SK-N-SH (cell line): ENCODE results near the gene TSPAN8. TPM values are rescaled to one million over a fixed set of nuclear protein-coding genes. Genes with fewer than 3 reads are reported as not detected.
"Not testable (repeated sequence)": the region's sequence is repeated elsewhere in the genome, so short reads cannot be mapped to it uniquely, and the experiment has no call there.

Experiments
- CTCF ChIA-PET: fragments of 300-600, 350-600 bp; formaldehyde crosslinking; extraction: SDS; loops from one replicate; lab custom pipeline; 2021; lab: Yijun Ruan, JAX
- POLR2A ChIA-PET: fragments of 350-600 bp; sonication (Branson Sonifier 250); formaldehyde crosslinking; extraction: SDS; loops from one replicate; lab custom pipeline; 2020; ENCODE audit warnings: antibody characterized with exemption, inconsistent platforms; lab: Yijun Ruan, JAX
- DNase-seq: peaks from one replicate; pipeline ENCODE4 v3.0.0; 2012
- H2AFZ ChIP-seq: fragments of 200-600 bp; sonication (generic); 2 replicates; pipeline ENCODE4 v1.8.1; 2016; ENCODE audit warnings: antibody characterized with exemption, mild to moderate bottlenecking, low read depth
- H3F3A ChIP-seq: fragments of 200-600 bp; sonication (generic); replicated peaks from 2 replicates; pipeline ENCODE3; 2016; ENCODE audit warnings: antibody characterized with exemption, mild to moderate bottlenecking; ENCODE audit not compliant: insufficient read depth
- H3K27ac ChIP-seq, 2 experiments: fragments of 200-500 bp in 1 of 2; fragments of 200-600 bp in 1 of 2; sonication (Bioruptor generic) in 1 of 2; sonication (generic), shearing (Covaris generic) in 1 of 2; 2 replicates each; pipeline versions ENCODE4 v1.5.1 to v1.6.1; 2014 to 2016; ENCODE audit warnings: low read depth in 2 of 2, inconsistent platforms in 1 of 2, low read length in 1 of 2, mild to moderate bottlenecking in 1 of 2, mixed read lengths in 1 of 2
- H3K27me3 ChIP-seq: fragments of 200-600 bp; sonication (generic), shearing (Covaris generic); 2 replicates; pipeline ENCODE4 v1.6.1; 2016; ENCODE audit warnings: mixed run types; ENCODE audit not compliant: insufficient read depth
- H3K36me3 ChIP-seq, 2 experiments: fragments of 200-500 bp in 1 of 2; fragments of 200-600 bp in 1 of 2; sonication (Bioruptor generic) in 1 of 2; sonication (generic) in 1 of 2; replicated peaks in 1 of 2; 2 replicates each; pipeline versions ENCODE3 to v1.5.1; 2014 to 2016; ENCODE audit warnings: low read length in 1 of 2, mild to moderate bottlenecking in 1 of 2; ENCODE audit not compliant: insufficient read depth in 2 of 2, control insufficient read depth in 1 of 2
- H3K4me1 ChIP-seq, 2 experiments: fragments of 200-500 bp in 1 of 2; fragments of 200-600 bp in 1 of 2; sonication (Bioruptor generic) in 1 of 2; sonication (generic), shearing (Covaris generic) in 1 of 2; 2 replicates each; pipeline versions ENCODE4 v1.5.1 to v1.6.1; 2014 to 2016; ENCODE audit warnings: low read depth in 1 of 2, low read length in 1 of 2, mixed run types in 1 of 2; ENCODE audit not compliant: insufficient read depth in 2 of 2, control insufficient read depth in 1 of 2
- H3K4me2 ChIP-seq: fragments of 200-600 bp; sonication (generic), shearing (Covaris generic); 2 replicates; pipeline ENCODE4 v1.6.1; 2017; ENCODE audit warnings: mixed run types
- H3K4me3 ChIP-seq, 2 experiments: fragments of 200-500 bp in 1 of 2; fragments of 200-600 bp in 1 of 2; sonication (Bioruptor generic) in 1 of 2; sonication (generic), shearing (Covaris generic) in 1 of 2; 2 replicates each; pipeline versions ENCODE4 v1.5.1 to v1.8.1; 2014 to 2016; ENCODE audit warnings: low read depth in 2 of 2, inconsistent platforms in 1 of 2, low read length in 1 of 2, mild to moderate bottlenecking in 1 of 2, mixed read lengths in 1 of 2, moderate library complexity in 1 of 2
- H3K79me2 ChIP-seq: fragments of 200-600 bp; sonication (generic); 2 replicates; pipeline ENCODE4 v1.8.1; 2017; ENCODE audit warnings: mild to moderate bottlenecking; ENCODE audit not compliant: insufficient read depth
- H3K9ac ChIP-seq: fragments of 200-600 bp; sonication (generic); 2 replicates; pipeline ENCODE4 v1.6.1; 2017; ENCODE audit warnings: mixed run types
- H3K9me2 ChIP-seq: fragments of 200-600 bp; sonication (generic); 2 replicates; pipeline ENCODE4 v1.6.1; 2017; ENCODE audit warnings: mixed run types
- H3K9me3 ChIP-seq: fragments of 200-600 bp; sonication (generic); 2 replicates; pipeline ENCODE4 v1.6.1; 2017; ENCODE audit warnings: mixed run types, mild to moderate bottlenecking, moderate library complexity
- H4K20me1 ChIP-seq: fragments of 200-600 bp; sonication (generic); 2 replicates; pipeline ENCODE4 v1.6.1; 2017; ENCODE audit warnings: mild to moderate bottlenecking, mixed run types; ENCODE audit not compliant: insufficient read depth
- NRF1 ChIP-seq: IDR thresholded peaks from 2 replicates; pipeline ENCODE4 v1.6.1; 2012; ENCODE audit warnings: low read depth, mild to moderate bottlenecking, low read length
- RXRA ChIP-seq: IDR thresholded peaks from 2 replicates; pipeline ENCODE4 v1.4.0; 2012; ENCODE audit warnings: low read depth, mild to moderate bottlenecking, borderline replicate concordance
- TCF12 ChIP-seq: IDR thresholded peaks from 2 replicates; pipeline ENCODE4 v1.4.0; 2012
- YY1 ChIP-seq: IDR thresholded peaks from 2 replicates; pipeline ENCODE4 v1.4.0; 2012; ENCODE audit warnings: low read depth, mild to moderate bottlenecking
- WGBS: methylation state at CpG from one replicate; pipeline ENCODE4 v1.1.6; 2017; ENCODE audit warnings: low lambda C conversion rate; 5-methylcytosine and 5-hydroxymethylcytosine counted together
- polyA plus RNA-seq, 3 experiments: library from polyadenylated mRNA; depleted of rRNA; stranded (reverse); fragments of >200 nt; gene quantifications; 2 replicates each; pipeline ENCODE4 v1.2.3, GENCODE V29; 2012
- TF ChIP-seq, protein P1 (sequence below): fragments of 200-600 bp; sonication (generic); IDR thresholded peaks from 2 replicates; pipeline ENCODE4 v1.6.1; 2017; ENCODE audit warnings: antibody characterized with exemption, mild to moderate bottlenecking, moderate library complexity
- TF ChIP-seq, protein P2 (sequence below): IDR thresholded peaks from 2 replicates; pipeline ENCODE4 v1.4.0; 2012; ENCODE audit warnings: low read depth, borderline replicate concordance

Gene TSPAN8
- polyA plus RNA-seq, 1 of the 3 experiments (the other 2 are of a cell fraction), result 0.31 TPM

DNA sequence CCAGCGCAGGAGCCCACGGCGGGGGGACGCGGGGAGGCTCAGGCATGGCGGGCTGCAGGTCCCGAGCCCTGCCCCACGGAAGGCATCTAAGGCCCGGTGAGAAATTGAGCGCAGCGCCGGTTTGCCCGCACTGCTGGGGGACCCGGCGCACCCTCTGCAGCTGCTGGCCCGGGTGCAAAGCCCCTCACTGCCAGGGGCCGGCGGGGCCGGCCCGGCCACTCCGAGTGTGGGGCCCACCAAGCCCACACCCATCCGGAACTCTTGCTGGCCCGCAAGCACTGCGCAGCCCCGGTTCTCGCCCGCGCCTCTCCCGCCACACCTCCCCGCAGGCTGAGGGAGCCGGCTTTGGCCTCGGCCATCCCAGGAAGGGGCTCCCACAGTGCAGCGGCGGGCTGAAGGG is 8.5 kb upstream of the TSPAN8 start:
- 90% methylated on average over 26 of the region's 34 CpGs for WGBS
- TF ChIP-seq, protein P1, sequence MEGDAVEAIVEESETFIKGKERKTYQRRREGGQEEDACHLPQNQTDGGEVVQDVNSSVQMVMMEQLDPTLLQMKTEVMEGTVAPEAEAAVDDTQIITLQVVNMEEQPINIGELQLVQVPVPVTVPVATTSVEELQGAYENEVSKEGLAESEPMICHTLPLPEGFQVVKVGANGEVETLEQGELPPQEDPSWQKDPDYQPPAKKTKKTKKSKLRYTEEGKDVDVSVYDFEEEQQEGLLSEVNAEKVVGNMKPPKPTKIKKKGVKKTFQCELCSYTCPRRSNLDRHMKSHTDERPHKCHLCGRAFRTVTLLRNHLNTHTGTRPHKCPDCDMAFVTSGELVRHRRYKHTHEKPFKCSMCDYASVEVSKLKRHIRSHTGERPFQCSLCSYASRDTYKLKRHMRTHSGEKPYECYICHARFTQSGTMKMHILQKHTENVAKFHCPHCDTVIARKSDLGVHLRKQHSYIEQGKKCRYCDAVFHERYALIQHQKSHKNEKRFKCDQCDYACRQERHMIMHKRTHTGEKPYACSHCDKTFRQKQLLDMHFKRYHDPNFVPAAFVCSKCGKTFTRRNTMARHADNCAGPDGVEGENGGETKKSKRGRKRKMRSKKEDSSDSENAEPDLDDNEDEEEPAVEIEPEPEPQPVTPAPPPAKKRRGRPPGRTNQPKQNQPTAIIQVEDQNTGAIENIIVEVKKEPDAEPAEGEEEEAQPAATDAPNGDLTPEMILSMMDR, result no peak
- no peak for TF ChIP-seq RXRA
- H3K27me3 ChIP-seq, result no peaks in the 10 kb centered on the region

GRCh38 chr12:71165780-71166179 is 8.0 kb upstream of the TSPAN8 start:
- H3K36me3 ChIP-seq, H3K79me2 ChIP-seq, H3K27ac ChIP-seq, H3K9me3 ChIP-seq, H3F3A ChIP-seq, H3K9me2 ChIP-seq, POLR2A ChIA-PET, H3K4me3 ChIP-seq, DNase-seq, H2AFZ ChIP-seq, H3K4me2 ChIP-seq, H3K9ac ChIP-seq, H3K4me1 ChIP-seq, H4K20me1 ChIP-seq, H3K27me3 ChIP-seq: not testable (repeated sequence)
- WGBS, result 67% methylated on average over 3 of the region's 5 CpGs
- CTCF ChIA-PET, result interaction anchor here (1.3 kb wide), 1 partner anchor 22 kb away, joined by 3 read pairs; no protein-coding TSS in a partner anchor

More for the DNA sequence above, 8.5 kb upstream of the TSPAN8 start:
- Histone ChIP-seq H3K4me2 (no peak overlapping the region), H2AFZ (no peak overlapping the region), H3K9me3 (no peaks in the 10 kb centered on the region), H3K4me3 (no peak overlapping the region), H3K4me1 (no peaks in the 10 kb centered on the region), H3K27ac (no peak overlapping the region), H3K9ac (no peak overlapping the region), H4K20me1 (no peaks in the 10 kb centered on the region), H3K79me2 (no peaks in the 10 kb centered on the region), H3K36me3 (no peaks in the 10 kb centered on the region), H3F3A (no peaks in the 10 kb centered on the region), H3K9me2 (no peaks in the 10 kb centered on the region)
- ChIA-PET CTCF (interaction anchor here (1.3 kb wide), 1 partner anchor 22 kb away, joined by 3 read pairs; no protein-coding TSS in a partner anchor), POLR2A (no interaction called here)
- no peak for DNase-seq

DNA sequence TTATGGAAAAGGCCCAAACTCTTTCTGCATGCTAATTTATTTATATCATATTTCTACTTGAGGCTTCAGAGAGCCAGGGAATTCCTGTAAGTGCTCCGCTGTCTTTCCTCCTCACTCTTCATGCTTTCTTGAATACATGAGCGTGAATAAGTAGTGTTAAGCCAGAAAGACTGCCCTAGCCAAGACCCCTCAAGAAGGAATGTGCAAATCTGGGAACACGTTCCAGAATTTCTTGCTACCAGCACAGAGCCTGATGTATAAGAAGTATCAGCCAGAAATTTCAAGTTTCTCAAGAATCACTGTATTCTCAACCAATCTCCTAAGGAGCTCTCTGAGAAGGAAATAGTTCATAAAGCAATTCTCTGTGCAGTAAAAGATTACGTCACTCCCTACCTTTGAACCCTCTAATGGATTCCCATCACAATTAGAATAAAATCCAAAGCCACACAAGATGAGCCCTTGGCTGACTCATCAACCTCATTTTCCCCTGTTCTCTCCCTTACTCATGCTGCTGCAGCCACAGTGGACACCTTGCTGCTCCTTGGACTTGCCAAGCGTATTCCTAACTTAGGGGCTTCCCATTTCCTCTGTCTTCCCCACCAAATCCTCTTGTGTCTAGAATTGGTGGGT is 6.9 kb upstream of the TSPAN8 start:
- DNase-seq, result no peak
- Histone ChIP-seq H3K27me3 (no peaks in the 10 kb centered on the region), H3K79me2 (no peaks in the 10 kb centered on the region), H3K9me2 (no peaks in the 10 kb centered on the region), H3F3A (no peaks in the 10 kb centered on the region), H3K4me2 (no peak overlapping the region), H3K27ac (no peak overlapping the region), H4K20me1 (no peaks in the 10 kb centered on the region), H3K4me3 (no peak overlapping the region), H3K9me3 (no peaks in the 10 kb centered on the region), H3K36me3 (no peaks in the 10 kb centered on the region), H3K9ac (no peak overlapping the region), H3K4me1 (peaks cover 0 to 5% of the 10 kb centered on the region in 2 experiments; a peak in 1 of 4 replicates), H2AFZ (no peak overlapping the region)
- ChIA-PET POLR2A (no interaction called here), CTCF (no interaction called here)
- 57% methylated on average over 5 of the region's 5 CpGs for WGBS
- TF ChIP-seq, protein P2, sequence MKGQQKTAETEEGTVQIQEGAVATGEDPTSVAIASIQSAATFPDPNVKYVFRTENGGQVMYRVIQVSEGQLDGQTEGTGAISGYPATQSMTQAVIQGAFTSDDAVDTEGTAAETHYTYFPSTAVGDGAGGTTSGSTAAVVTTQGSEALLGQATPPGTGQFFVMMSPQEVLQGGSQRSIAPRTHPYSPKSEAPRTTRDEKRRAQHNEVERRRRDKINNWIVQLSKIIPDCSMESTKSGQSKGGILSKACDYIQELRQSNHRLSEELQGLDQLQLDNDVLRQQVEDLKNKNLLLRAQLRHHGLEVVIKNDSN, result no peak
- TF ChIP-seq YY1 (no peak), NRF1 (no peak), TCF12 (no peak)
